Motor neuron (in vitro differentiated cells): Measurements from ENCODE around the gene TTC7B. TPM values are rescaled to one million over a fixed set of nuclear protein-coding genes. Genes with fewer than 3 reads are reported as not detected.

ENCODE experiments used
- ATAC-seq, 8 experiments: fragments of 200-7000 bp; cut with Tn5 transposase; replicated peaks in 6 of 8; 2 replicates each; pipeline ENCODE4 v1.8.0; 2021; ENCODE audit warnings: mild to moderate bottlenecking in 8 of 8, moderate library complexity in 8 of 8
- H3K27ac ChIP-seq, 2 donors: fragments of 250-450 bp; sonication (Bioruptor Pico); 2 replicates each; pipeline ENCODE4 v1.9.0; 2021; ENCODE audit warnings: antibody characterized with exemption in 2 of 2, mild to moderate bottlenecking in 2 of 2, moderate library complexity in 1 of 2
- H3K4me1 ChIP-seq, 2 donors: fragments of 250-450 bp; sonication (Bioruptor Pico); replicated peaks in 1 of 2; 2 replicates each; pipeline ENCODE4 v1.6.1; 2021; ENCODE audit warnings: antibody characterized with exemption in 2 of 2, mild to moderate bottlenecking in 2 of 2, moderate library complexity in 1 of 2
- H3K4me3 ChIP-seq, 5 donors: fragments of 250-450 bp; sonication (Bioruptor Pico); 2 replicates each; pipeline ENCODE4 v1.9.0; 2021; ENCODE audit warnings: antibody characterized with exemption in 5 of 5, mild to moderate bottlenecking in 5 of 5, moderate library complexity in 4 of 5
- WGBS, 10 experiments: fragments of 450-650 bp; shearing (Covaris generic); methylation state at CpG; one replicate each; pipeline ENCODE4 v1.0.0; 2022; 5-methylcytosine and 5-hydroxymethylcytosine counted together
- in situ Hi-C, 9 experiments: fragments of 400-800 bp; cut with MboI; loops; one replicate each; pipeline ENCODE4 v1.15.0; 2021; ENCODE audit warnings: low sequenced_read_pairs in 9 of 9, low pct_unique_long_range_greater_than_20kb in 2 of 9; ENCODE audit not compliant: unreplicated experiment in 9 of 9
- total RNA-seq, 8 experiments: library from RNA; unstranded; fragments of 300-600 nt; gene quantifications; 2 replicates each; pipeline versions ENCODE4 v1.2.3 to v1.2.4, GENCODE V29; 2022

Gene TTC7B
- total RNA-seq, 8 experiments from 2014 or later = 0.81 to 38.2 (median 22.8) TPM

DNA sequence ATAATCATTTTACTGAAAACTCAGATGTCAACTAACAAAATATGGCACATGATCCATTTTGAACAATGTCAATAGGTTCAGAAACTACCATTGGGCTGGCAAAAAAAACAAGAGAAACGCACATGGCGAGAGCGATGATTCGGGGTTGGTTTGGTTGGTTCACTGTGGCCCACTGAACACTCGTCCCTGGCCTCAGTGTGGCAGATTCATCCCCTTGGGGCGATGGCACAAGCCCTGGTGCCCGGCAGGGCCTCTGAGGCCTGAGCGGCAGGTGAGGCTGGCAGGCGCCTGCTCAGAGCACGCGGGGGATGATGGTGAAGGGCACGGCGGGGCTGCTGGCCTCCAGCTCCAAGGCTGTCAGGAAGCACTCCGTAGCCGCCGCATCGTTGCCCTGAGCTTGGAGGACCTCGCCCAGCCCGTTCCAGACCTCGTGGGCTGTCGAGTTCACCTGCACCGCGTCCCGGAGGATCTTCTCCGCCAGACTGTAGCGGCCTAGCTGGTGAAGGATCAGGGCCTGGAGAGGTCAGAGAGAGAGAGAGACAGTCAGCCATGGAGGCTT, 275.1 kb downstream of the TTC7B start:
- Histone ChIP-seq H3K27ac (no peak overlapping the region), H3K4me3 (no peak overlapping the region), H3K4me1 (peaks cover 13 to 15% of the 10 kb centered on the region in 2 donors)
- WGBS, 10 experiments = 40 to 100% (median 94%) methylated on average over 1 to 9 of the region's 26 CpGs; no CpG with 5 or more reads in 4 of the 10 experiments
- in situ Hi-C loops = no loop called here
- no peak for ATAC-seq

DNA sequence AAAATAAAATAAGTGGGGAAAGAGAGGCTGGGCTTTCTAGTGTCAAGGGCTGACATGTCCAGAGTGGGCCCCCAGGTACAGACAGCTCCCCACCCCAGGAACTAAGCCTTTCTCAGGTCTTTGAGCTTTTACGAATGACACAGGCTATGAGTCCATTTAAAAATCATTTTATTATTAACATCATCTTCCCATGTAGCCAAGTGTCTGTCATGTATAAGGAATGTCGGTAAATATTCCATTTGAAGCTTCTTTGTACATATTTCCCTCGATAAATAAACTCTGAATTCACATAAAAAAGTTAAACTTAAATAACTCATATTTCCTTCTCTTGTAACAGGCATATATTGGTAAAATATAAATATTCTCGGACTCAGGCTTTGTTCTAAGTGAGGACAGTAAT, 275.8 kb downstream of the TTC7B start:
- Histone ChIP-seq H3K4me3 (no peak overlapping the region), H3K4me1 (peaks cover 6 to 7% of the 10 kb centered on the region in 2 donors), H3K27ac (no peak overlapping the region)
- no peak for ATAC-seq
- in situ Hi-C loops = no loop called here
- WGBS, 10 experiments = 68 to 100% (median 78%) methylated on average over 2 to 4 of the region's 4 CpGs

DNA sequence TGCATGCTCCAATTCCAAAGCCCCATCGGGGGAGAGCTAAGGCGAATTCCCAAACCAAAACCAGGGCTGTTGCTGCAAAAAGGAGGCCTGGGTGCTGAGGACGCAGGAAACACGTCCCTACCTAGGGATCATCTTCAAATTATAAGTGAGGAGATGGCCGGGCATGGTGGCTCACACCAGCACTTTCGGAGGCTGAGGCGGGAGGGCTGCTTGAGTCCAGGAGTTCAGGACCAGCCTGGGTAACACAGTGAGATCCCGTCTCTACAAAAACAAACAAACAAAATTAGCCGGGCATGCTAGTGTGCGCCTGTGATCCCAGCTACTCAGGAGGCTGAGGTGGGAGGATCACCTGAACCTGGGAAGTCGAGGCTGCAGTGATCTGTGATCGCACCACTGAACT, 276.2 kb downstream of the TTC7B start:
- in situ Hi-C loops = no loop called here
- H3K4me1 ChIP-seq = peaks cover 6 to 7% of the 10 kb centered on the region in 2 donors
- H3K4me3 ChIP-seq = no peak overlapping the region
- WGBS, 10 experiments = 85 to 100% (median 90%) methylated on average over 2 to 10 of the region's 12 CpGs; no CpG with 5 or more reads in 3 of the 10 experiments
- H3K27ac ChIP-seq = no peak overlapping the region
- no peak for ATAC-seq

DNA sequence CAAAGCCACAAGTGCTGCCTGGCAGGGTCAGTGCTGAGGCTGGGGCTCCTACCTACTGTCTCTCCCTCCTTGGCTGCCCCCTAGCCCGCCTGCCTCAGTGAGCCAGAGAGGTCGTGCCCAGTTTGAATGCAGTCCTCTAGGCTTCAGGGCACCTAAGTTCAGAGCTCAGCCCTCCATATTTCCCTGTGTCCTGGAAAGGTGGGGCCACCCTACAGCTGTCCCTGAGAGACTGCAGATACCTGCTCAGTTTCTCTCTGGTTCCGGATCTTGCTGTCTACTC, 276.8 kb downstream of the TTC7B start:
- H3K4me1 ChIP-seq = peaks cover 6 to 7% of the 10 kb centered on the region in 2 donors
- no peak for ATAC-seq
- no peak overlapping the region for H3K4me3 ChIP-seq
- WGBS, 10 experiments = 100% methylated on average over 1 of the region's 3 CpGs; no CpG with 5 or more reads in 9 of the 10 experiments
- in situ Hi-C loops = no loop called here
- H3K27ac ChIP-seq = no peak overlapping the region

DNA sequence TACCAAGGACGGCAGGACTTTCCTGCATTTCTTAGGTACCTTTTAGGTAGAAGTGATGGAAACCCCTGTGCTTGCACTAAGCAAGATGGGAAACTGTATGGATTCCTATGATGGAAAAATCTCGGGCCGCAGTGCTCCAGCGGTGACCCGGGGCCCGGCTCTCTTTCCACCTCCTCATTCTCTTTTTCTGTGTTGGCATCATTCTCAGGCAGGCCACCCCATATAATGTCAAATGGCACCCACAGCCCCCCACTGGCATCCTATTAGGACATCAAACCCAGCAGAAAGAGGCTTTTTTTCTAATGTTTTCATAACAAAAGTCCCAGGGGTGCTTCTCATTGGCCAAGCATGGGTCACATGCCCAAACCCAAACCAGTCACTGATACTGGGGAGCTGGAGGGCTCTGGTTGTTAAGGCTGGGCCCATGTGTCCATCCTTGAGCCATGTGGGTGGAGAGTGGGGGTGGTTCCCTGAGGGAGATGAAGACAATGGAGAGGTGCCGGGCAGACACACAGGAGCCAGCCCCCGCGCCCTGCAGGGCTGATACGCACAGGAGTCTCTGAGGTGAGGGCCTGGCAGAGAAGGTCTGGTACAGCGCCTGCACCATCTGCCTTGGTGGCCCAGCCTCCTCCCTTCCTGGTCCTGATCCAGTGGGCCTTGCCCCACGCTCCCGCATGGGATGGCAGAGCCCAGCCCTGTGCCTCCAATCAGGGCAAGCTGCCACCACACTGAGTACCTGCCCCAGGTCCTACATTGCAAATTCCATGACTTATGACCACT, 277.3 kb downstream of the TTC7B start:
- Histone ChIP-seq H3K27ac (no peak overlapping the region), H3K4me3 (no peak overlapping the region), H3K4me1 (peaks cover 6 to 7% of the 10 kb centered on the region in 2 donors)
- ATAC-seq = peak in 1 of 8 experiments; percentile 18
- WGBS, 10 experiments = 80 to 100% (median 94%) methylated on average over 1 to 5 of the region's 13 CpGs; no CpG with 5 or more reads in 4 of the 10 experiments
- in situ Hi-C loops = no loop called here

DNA sequence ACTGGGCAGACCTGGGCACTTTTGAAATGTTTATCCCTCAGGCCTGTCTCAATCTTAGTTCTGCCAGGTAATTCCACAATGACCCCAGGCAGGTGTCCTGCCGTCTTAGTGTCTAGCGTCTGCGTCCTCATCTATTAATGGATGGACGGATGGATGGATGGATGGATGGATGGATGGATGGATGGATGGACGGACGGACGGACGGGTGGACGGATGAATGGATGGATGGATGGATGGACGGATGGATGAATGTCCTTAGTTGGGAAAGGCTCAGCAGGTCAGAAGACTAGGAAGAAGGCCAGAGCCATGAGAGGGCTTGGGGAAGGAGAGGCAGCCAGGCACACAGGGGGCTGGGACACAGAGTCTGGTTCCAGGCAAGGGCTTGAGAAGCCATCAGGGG, 278.1 kb downstream of the TTC7B start:
- no peak overlapping the region for H3K27ac ChIP-seq
- no peak for ATAC-seq
- WGBS, 10 experiments = 71 to 98% (median 79%) methylated on average over 2 to 10 of the region's 10 CpGs; no CpG with 5 or more reads in 1 of the 10 experiments
- no peaks in the 10 kb centered on the region for H3K4me1 ChIP-seq
- in situ Hi-C loops = no loop called here
- no peak overlapping the region for H3K4me3 ChIP-seq

DNA sequence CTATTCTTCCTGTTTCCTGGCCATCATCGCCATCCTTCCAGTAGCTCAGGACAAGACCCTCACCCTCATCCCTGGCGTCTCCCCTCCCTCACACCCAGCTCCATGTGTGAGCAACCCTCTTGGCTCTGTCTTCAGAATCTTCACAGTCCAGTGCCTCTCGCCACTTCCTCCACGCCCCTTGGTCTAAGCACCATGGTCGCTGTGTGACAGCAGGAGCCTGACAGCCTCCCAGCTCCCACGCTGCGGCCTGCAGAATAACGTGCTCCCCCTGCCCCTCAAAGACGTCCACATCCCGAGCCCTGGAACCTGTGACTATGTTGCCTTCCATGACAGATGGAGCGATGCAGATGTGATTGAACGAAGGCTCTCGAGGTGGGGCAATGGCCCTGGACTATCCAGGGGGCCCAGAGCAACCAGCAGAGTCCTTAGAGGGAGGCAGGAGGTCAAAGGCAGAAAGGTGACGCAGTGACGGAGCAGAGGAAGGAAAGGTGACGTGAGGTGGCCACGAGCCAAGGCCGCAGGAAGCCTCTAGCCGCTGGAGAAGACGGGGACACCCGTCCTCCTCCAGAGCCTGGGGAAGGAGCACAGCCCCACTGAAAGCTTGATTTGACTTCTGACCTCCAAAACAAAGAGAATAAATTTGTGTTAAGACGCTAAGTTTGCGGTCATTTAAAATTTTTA, 279.6 kb downstream of the TTC7B start:
- ATAC-seq = no peak
- 83 to 100% (median 86%) methylated on average over 1 to 11 of the region's 23 CpGs; no CpG with 5 or more reads in 2 of the 10 experiments for WGBS, 10 experiments
- in situ Hi-C loops = no loop called here
- Histone ChIP-seq H3K4me1 (no peaks in the 10 kb centered on the region), H3K27ac (no peak overlapping the region), H3K4me3 (no peak overlapping the region)

DNA sequence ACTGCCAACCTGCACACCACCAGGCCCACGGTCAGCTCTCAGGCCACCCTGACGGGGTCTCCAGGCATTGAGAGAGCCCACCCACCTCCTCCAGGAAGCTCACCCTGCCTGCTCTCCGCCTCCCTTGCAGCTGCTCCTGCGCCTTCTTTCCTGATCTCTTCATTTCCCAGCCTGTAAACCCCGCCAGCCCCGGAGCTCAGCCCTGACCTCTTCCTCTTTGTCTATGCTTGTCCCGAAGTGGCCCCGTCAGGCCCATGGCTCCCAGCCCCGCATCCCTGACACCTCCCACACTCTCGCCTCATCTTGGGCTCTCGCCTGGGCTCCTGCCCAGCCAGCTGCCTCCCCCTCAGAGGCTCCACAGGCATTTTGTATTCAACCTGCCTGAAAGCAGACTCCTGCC, 280.1 kb downstream of the TTC7B start:
- ATAC-seq = no peak
- no peak overlapping the region for H3K4me3 ChIP-seq
- WGBS, 10 experiments = 80 to 100% (median 86%) methylated on average over 1 to 5 of the region's 11 CpGs; no CpG with 5 or more reads in 5 of the 10 experiments
- H3K27ac ChIP-seq = no peak overlapping the region
- H3K4me1 ChIP-seq = no peaks in the 10 kb centered on the region
- in situ Hi-C loops = no loop called here

DNA sequence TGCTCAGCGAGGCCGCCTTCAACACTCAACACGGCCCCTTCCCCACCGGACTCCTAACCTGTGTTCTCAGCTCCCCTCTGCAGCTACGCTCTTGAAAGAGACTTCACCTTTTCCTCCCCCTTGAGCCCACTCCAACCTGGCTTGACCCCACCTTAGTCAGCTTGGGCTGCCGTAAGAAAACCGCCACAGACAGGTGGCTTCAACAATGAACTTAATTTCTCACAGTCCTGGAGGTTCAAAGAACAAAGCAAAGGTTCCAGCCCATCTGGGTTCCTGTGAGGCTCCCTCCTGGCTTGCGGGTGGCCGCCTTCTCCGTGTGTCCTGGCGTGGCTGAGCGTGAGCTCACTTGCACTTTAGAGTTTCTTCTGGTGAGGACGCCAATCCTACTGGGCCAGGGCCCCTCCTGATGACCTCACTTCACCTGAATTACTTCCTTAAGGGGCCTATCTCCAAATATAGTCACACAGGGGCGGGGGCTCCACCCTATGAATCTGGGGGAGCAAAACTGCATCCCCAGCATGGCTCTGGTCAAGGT, 280.6 kb downstream of the TTC7B start:
- Histone ChIP-seq H3K4me3 (no peak overlapping the region), H3K27ac (no peak overlapping the region), H3K4me1 (no peaks in the 10 kb centered on the region)
- no peak for ATAC-seq
- 0 to 100% (median 67%) methylated on average over 1 to 6 of the region's 14 CpGs; no CpG with 5 or more reads in 6 of the 10 experiments for WGBS, 10 experiments
- in situ Hi-C loops = no loop called here

DNA sequence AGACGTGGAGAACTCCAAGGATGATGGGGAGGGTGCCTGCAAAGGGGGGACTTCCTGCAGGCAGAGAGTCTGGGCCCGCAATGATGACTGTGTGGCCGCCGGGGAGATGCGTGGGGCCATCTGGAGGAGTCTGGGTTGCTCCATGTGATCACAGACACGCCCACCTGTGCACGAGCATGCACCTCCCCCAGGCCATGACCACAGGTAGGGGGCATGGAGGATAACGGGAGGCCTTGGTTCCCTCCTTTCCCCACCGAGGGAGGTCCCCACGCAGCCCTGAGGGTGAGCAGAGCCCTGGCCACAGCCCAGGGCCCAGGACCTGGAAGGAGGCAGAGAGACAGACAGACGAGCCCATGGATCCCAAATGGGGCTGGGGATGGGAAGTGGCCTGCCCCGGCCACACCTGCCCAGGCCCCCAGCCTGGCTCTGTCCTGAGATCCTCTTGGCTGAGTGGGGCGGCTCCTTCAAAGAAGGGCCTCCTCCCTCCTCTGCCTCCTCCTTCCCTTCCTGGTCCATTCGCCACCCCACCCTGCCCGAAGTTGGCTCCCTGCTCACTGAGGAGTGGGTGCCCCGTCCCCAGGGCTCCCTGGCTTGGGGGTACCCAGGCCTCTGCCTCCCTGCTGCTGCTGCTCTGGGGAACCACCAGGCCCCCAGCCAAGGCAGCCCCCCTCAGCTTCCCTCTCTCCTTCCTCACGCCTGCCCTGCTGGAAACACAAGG, 281.2 kb downstream of the TTC7B start:
- peak in 5 of 8 experiments; percentile 20 to 64 (median 31) for ATAC-seq
- H3K27ac ChIP-seq = no peak overlapping the region
- H3K4me1 ChIP-seq = no peaks in the 10 kb centered on the region
- 90 to 100% (median 100%) methylated on average over 1 to 5 of the region's 17 CpGs; no CpG with 5 or more reads in 7 of the 10 experiments for whole genome bisulfite sequencing, 10 experiments
- in situ Hi-C loops = no loop called here
- no peak overlapping the region for H3K4me3 ChIP-seq

DNA sequence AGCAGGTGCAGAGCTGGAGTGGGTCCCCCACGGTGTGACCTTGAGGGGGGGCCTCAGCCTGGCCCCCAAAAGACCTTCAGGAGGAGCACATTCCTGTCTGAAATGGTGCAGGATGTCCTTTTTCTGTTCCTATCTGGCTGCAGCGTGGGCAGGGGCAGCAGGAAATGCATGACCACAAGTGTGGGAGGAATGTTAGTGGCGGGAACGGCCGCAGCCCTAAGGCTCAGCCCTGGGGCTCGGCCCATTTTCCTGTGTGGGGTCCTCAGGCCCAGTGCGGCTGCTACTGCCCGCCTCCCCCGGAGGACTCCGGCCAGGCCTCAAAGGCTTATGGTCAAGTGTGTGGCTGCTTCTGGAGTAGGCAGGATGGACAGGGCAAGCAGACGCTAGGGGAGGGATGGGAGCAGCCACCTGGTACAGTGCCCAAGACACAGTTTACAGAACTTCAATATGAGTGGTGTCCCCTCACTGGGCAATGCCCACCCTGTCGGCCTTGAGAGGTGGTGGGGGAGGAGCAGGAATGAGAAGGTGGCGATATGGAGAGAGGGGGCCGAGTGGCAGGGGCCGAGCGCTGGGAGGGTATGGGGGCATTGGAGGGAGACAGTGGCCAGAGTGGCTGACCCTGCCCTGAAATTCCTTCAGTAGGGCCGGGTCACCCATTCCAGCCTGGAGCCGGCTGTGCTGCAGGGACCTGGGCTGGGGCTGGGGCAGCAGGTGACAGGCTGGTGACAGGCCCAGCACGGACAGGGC, 282.0 kb downstream of the TTC7B start:
- in situ Hi-C loops = no loop called here
- Histone ChIP-seq H3K4me3 (no peak overlapping the region), H3K27ac (no peak overlapping the region), H3K4me1 (no peaks in the 10 kb centered on the region)
- WGBS, 10 experiments = 0 to 100% (median 60%) methylated on average over 1 to 3 of the region's 19 CpGs; no CpG with 5 or more reads in 6 of the 10 experiments
- peak in 1 of 8 experiments; percentile 11 for ATAC-seq

DNA sequence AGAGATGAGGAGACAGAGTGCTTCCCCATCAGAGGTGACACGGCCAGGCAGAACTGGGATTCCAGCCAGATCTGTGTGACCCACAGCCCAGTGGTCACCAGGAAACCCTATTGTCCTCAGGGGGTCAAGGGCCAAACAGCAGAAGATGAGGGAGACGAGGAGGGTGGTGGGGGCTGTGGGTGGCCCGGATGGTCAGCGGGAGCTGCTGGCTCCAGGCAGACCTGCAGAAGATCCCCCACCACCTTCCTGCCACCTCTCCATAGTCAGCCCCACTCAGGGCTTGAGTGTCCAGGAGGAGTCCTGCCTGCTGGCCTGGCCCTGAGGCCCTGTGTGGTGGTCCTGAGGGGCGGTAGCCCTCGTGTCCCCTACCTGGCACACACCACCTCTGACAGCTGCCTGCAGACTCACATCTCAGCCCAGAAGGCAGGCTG, 282.6 kb downstream of the TTC7B start:
- Histone ChIP-seq H3K4me1 (no peaks in the 10 kb centered on the region), H3K4me3 (no peak overlapping the region), H3K27ac (no peak overlapping the region)
- in situ Hi-C loops = no loop called here
- ATAC-seq = no peak
- WGBS, 10 experiments = 40% methylated on average over 1 of the region's 6 CpGs; no CpG with 5 or more reads in 9 of the 10 experiments
